ENCODE data around the gene TMEM253.
A peak's percentile ranks its signal among the peaks of the same experiment; 100 is the strongest.

The TMEM253 gene

DNA sequence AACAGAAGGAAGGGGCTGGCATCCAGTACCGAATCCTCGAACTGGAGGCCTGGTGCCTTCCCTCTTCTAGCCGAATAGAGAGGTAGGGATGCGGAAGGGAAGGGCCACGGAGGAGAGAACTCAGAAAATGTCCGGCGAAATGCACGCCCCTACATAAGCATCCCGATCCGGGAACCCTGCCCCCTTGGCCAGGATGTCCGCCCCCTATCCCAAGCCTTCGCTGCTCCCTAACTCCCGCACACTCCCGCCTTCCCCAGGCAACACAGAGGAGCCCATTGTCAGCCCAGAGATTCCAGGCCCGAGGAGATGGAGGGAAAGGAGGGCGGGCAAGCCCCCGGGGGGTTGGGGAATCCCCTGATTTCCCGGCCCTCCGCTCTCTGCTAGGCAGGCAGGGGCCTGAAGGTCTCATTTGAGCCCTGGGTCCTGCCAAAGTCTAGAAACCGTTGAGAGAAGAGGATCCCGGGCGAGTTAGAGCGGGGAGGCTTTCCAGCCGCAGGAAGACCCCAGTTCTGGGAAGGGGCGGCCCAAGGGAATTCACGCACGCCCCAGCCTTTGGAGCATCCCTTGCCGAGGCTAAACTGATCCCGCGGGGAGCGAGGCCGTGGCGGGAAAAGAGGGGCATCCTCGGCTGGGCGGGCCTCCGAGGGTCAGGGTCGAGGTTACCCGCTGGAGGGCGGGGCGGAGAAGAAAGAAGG lies 31.3 kb upstream of the TMEM253 start:
- Histone ChIP-seq H3K9ac (ENCODE audit: insufficient read length) (peak overlapping the region; percentile 90), H3K4me3 (peak overlapping the region; percentile 96), H3K9me3 (ENCODE audit: low read depth, low read length) (no peaks in the 10 kb centered on the region), H3K36me3 (ENCODE audit: insufficient read depth, low read length) (peaks cover 11% of the 10 kb centered on the region), H3K27ac (no peak overlapping the region)
- DNase-seq (ENCODE audit: low read depth, low spot score), result no peak
- TF ChIP-seq FOXP2 (optimal IDR thresholded peaks at IDR 0.05; ENCODE audit: control extremely low read depth, extremely low read length, insufficient read depth) (no peak), EZH2 (IDR thresholded peaks at IDR 0.05) (no peak), POLR2AphosphoS5 (IDR thresholded peaks at IDR 0.05; ENCODE audit: borderline replicate concordance, low read depth, low read length) (no peak)

DNA sequence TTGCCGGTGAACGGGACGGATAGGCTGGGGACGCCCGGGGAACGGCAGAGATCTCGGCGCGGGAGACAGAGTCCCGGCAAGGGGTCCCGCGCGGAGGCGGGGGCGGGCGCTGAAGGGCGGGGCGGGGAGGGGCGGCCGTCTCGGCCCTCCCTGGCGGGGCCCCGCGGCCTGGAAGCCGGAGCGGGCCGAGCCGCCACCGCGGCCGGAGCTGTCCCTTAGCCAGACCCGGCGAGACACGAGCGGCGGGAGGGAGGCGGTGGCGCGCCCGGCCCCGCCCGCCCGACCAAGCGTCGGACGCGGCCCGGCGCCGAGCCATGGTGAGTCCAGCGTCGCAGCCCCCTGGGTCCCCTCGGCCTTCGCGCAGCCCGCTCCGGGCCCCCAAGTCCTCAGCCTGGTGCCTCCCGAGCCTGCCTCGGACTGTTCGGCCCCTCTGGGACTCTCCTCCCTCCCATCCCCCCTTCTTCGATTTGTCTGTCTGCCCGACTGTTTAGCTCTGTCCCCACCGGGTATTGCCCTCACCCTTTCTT lies 30.7 kb upstream of the TMEM253 start, which contains the start of gene ARHGEF40:
ARHGEF40 (plus strand) TSS at position 222 of the 527 bp plus-strand sequence; CDS start at position 315, 93 bp downstream.
- Histone ChIP-seq H3K4me3 (peak within 1 kb of the TSS; percentile 96), H3K27ac (peak within 1 kb of the TSS; percentile 97), H3K36me3 (ENCODE audit: insufficient read depth, low read length) (peaks cover 11% of the 10 kb centered on the region), H3K9ac (ENCODE audit: insufficient read length) (peak within 1 kb of the TSS; percentile 90), H3K9me3 (ENCODE audit: low read depth, low read length) (no peaks in the 10 kb centered on the region)
- DNase-seq (ENCODE audit: low read depth, low spot score), result no peak
- TF ChIP-seq EZH2 (IDR thresholded peaks at IDR 0.05), result no peak
- TF ChIP-seq POLR2AphosphoS5 (IDR thresholded peaks at IDR 0.05; ENCODE audit: borderline replicate concordance, low read depth, low read length), result no peak
- no peak for TF ChIP-seq FOXP2 (optimal IDR thresholded peaks at IDR 0.05; ENCODE audit: control extremely low read depth, extremely low read length, insufficient read depth)

DNA sequence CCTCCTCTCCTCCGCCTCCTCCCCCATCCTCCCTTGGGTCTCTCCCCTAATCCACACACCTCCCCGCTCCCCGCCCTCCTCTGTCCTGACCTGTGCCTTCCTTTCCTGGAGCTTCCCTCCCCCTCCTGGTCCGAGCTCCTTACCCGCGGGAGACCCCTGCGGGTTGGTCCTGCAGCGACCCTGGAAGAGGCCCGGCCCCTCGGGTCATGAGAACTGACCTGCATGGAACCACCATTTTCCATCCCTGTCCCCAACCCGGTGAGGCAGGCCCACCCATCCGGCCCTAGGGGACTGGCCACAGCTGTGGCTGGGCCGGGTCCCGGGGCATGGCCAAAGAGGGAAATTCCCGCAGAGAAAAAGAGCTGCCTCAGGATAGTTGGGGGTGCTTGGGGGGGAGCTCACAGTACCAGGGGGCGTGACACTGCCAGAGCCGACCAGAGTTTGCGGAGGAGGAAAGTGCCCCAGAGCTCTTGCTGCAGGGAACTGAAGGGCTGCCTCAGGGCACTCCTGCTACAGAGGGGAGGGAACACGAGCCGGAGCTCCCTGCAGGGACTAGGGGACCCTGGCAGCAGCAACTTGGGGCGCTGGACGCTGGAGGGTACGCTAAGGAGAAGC lies 30.1 kb upstream of the TMEM253 start:
- H3K27ac ChIP-seq, result peak overlapping the region; percentile 97
- H3K4me3 ChIP-seq, result peak overlapping the region; percentile 96
- DNase-seq (ENCODE audit: low read depth, low spot score), result no peak
- H3K36me3 ChIP-seq (ENCODE audit: insufficient read depth, low read length), result peaks cover 17% of the 10 kb centered on the region
- H3K9ac ChIP-seq (ENCODE audit: insufficient read length), result peak overlapping the region; percentile 90
- H3K9me3 ChIP-seq (ENCODE audit: low read depth, low read length), result no peaks in the 10 kb centered on the region
- TF ChIP-seq EZH2 (IDR thresholded peaks at IDR 0.05) (no peak), POLR2AphosphoS5 (IDR thresholded peaks at IDR 0.05; ENCODE audit: borderline replicate concordance, low read depth, low read length) (no peak), FOXP2 (optimal IDR thresholded peaks at IDR 0.05; ENCODE audit: control extremely low read depth, extremely low read length, insufficient read depth) (no peak)

DNA sequence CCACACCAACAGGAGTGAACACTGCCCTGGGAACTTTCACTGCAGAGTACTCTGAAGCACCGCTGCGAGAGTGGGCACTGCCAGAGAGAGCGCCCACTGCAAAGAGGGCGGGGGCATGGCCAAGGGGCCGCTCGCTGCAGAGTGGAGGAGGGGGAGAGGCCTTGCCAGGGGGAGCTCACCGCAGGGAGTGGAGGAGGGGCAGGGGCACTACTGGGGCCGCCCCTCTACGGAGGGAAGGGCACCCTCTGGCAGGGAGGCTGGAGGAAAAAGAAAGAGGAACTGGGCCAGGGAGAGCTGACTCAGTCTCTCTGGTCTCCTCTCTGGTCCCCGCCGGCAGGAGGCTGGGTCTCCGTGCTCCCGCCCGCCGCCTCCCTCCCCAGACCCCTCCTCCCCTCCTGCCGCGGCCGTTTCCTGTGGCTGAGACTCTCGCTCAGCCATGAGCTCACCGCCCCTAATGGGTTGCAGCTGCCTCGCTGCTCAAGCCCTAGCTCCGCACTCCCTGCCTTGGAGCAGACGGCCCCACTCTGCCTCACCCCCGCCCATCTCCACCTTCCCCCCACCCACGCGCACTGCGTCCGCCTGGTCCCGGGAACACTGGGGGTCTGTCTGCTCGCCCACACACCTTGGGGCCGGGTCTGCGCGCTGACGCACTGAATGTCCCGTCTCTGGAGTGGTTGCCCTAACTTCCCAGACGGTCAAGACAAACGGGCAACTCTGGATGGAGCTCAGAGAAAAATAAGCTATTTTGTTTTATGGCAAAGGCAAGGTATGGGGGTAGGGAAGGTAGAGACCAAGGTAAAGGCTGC lies 29.4 kb upstream of the TMEM253 start:
- H3K9ac ChIP-seq (ENCODE audit: insufficient read length), result peak overlapping the region; percentile 90
- H3K4me3 ChIP-seq, result peak overlapping the region; percentile 96
- H3K36me3 ChIP-seq (ENCODE audit: insufficient read depth, low read length), result peaks cover 24% of the 10 kb centered on the region
- H3K9me3 ChIP-seq (ENCODE audit: low read depth, low read length), result no peaks in the 10 kb centered on the region
- TF ChIP-seq EZH2 (IDR thresholded peaks at IDR 0.05), result no peak
- peak; percentile 57; the same call in 1 of the 2 replicates for TF ChIP-seq POLR2AphosphoS5 (IDR thresholded peaks at IDR 0.05; ENCODE audit: borderline replicate concordance, low read depth, low read length)
- TF ChIP-seq FOXP2 (optimal IDR thresholded peaks at IDR 0.05; ENCODE audit: control extremely low read depth, extremely low read length, insufficient read depth), result no peak
- no peak for DNase-seq (ENCODE audit: low read depth, low spot score)
- H3K27ac ChIP-seq, result peak overlapping the region; percentile 97

DNA sequence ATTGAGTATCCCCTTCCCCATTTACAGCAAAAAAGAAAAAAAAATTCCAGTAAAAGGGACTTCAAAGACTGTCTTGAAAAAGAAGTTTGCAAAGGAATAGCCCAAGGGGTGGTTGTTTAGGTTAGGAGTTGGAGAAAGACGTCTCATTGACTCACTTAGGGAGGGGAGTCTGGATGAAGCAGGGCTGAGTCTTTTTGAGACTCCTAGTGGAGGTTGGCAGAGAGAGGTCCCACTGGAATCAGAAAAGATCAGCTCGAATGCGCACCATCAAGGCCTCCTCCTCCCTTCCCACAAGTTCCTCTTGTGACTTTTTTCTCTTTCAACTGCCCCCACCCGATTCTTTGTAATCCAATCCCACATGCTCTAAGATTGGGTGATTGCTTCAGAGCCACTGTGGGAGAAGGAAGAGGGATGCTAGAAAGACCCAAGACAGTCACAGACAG lies 28.8 kb upstream of the TMEM253 start:
- Histone ChIP-seq H3K27ac (peak overlapping the region; percentile 97), H3K9ac (ENCODE audit: insufficient read length) (peak overlapping the region; percentile 80), H3K36me3 (ENCODE audit: insufficient read depth, low read length) (peaks cover 28% of the 10 kb centered on the region), H3K9me3 (ENCODE audit: low read depth, low read length) (no peaks in the 10 kb centered on the region), H3K4me3 (peak overlapping the region; percentile 96)
- DNase-seq (ENCODE audit: low read depth, low spot score), result no peak
- TF ChIP-seq EZH2 (IDR thresholded peaks at IDR 0.05) (no peak), FOXP2 (optimal IDR thresholded peaks at IDR 0.05; ENCODE audit: control extremely low read depth, extremely low read length, insufficient read depth) (no peak), POLR2AphosphoS5 (IDR thresholded peaks at IDR 0.05; ENCODE audit: borderline replicate concordance, low read depth, low read length) (no peak)

DNA sequence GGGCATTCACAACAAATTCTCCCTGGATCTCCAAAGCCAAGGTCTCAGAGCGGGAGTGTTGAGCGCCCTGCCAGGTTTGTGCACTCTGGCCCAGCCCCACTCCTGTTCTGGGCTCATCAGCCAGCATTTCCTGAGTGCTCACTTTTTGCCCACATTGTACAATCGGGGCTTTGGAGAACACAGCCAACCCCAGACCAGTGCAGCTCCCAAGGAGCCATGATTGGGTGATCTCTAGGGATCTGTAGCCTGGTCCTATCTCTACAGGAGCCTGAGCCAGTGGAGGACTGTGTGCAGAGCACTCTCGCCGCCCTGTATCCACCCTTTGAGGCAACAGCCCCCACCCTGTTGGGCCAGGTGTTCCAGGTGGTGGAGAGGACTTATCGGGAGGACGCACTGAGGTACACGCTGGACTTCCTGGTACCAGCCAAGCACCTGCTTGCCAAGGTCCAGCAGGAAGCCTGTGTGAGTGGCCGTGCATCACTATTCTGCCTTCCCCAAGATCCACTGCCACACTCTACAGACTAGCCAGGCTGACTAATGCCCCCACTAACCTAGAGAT lies 28.0 kb upstream of the TMEM253 start:
- no peak overlapping the region for H3K4me3 ChIP-seq
- H3K36me3 ChIP-seq (ENCODE audit: insufficient read depth, low read length), result peaks cover 35% of the 10 kb centered on the region
- TF ChIP-seq POLR2AphosphoS5 (IDR thresholded peaks at IDR 0.05; ENCODE audit: borderline replicate concordance, low read depth, low read length) (no peak), FOXP2 (optimal IDR thresholded peaks at IDR 0.05; ENCODE audit: control extremely low read depth, extremely low read length, insufficient read depth) (no peak), EZH2 (IDR thresholded peaks at IDR 0.05) (no peak)
- H3K9ac ChIP-seq (ENCODE audit: insufficient read length), result no peak overlapping the region
- no peaks in the 10 kb centered on the region for H3K9me3 ChIP-seq (ENCODE audit: low read depth, low read length)
- no peak for DNase-seq (ENCODE audit: low read depth, low spot score)
- peak overlapping the region; percentile 97 for H3K27ac ChIP-seq

DNA sequence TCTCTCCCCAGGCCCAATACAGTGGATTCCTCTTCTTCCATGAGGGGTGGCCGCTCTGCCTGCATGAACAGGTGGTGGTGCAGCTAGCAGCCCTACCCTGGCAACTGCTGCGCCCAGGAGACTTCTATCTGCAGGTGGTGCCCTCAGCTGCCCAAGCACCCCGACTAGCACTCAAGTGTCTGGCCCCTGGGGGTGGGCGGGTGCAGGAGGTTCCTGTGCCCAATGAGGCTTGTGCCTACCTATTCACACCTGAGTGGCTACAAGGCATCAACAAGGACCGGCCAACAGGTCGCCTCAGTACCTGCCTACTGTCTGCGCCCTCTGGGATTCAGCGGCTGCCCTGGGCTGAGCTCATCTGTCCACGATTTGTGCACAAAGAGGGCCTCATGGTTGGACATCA lies 26.9 kb upstream of the TMEM253 start:
- Histone ChIP-seq H3K4me3 (no peak overlapping the region), H3K9ac (ENCODE audit: insufficient read length) (no peak overlapping the region), H3K36me3 (ENCODE audit: insufficient read depth, low read length) (peaks cover 45% of the 10 kb centered on the region), H3K27ac (no peak overlapping the region), H3K9me3 (ENCODE audit: low read depth, low read length) (no peaks in the 10 kb centered on the region)
- TF ChIP-seq POLR2AphosphoS5 (IDR thresholded peaks at IDR 0.05; ENCODE audit: borderline replicate concordance, low read depth, low read length) (no peak), EZH2 (IDR thresholded peaks at IDR 0.05) (no peak), FOXP2 (optimal IDR thresholded peaks at IDR 0.05; ENCODE audit: control extremely low read depth, extremely low read length, insufficient read depth) (no peak)
- no peak for DNase-seq (ENCODE audit: low read depth, low spot score)

All from SK-N-MC (cell line).